ENCODE measurements around the gene TSHZ3.

DNA sequence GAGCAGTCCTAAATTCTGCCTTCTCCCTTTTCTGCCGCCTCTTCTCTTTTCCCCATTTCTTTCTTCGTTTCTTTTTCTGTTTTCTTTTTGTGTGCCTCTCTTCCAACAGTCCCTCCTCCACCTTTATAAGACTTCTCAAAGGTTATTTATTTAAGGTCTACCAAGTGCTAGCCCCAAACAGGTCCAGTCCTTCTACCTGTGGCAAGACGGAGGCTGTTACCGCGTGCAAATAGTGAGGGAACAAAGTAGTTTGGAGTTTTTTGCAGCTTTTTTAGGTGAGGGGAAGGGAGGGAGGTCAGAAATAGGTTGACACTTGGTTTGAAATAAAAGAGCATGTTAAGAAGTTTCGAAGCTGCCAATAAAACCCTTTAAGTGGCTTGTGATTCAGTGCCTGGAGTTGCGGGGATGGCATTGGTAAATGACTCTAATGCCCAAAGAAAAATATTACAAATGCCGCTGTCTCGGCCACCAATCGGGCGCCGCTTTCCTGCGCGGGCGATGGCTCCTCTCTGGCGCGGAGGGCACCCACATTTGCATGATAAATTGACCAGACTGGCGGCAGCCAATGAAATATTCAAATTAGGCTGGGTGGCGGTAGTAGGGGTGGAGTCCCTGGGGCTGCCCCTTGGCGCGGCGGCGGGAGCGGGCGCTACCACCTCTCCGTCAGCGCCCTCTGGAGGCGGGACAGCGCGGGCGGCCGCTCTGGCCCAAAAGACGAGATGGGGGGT lies 7.5 kb upstream of the TSHZ3 start:
- no peak for TF ChIP-seq EZH2 (IDR thresholded peaks at IDR 0.05; ENCODE audit: borderline replicate concordance, insufficient read depth, low read length, poor library complexity, severe bottlenecking)
- TF ChIP-seq, protein P1, sequence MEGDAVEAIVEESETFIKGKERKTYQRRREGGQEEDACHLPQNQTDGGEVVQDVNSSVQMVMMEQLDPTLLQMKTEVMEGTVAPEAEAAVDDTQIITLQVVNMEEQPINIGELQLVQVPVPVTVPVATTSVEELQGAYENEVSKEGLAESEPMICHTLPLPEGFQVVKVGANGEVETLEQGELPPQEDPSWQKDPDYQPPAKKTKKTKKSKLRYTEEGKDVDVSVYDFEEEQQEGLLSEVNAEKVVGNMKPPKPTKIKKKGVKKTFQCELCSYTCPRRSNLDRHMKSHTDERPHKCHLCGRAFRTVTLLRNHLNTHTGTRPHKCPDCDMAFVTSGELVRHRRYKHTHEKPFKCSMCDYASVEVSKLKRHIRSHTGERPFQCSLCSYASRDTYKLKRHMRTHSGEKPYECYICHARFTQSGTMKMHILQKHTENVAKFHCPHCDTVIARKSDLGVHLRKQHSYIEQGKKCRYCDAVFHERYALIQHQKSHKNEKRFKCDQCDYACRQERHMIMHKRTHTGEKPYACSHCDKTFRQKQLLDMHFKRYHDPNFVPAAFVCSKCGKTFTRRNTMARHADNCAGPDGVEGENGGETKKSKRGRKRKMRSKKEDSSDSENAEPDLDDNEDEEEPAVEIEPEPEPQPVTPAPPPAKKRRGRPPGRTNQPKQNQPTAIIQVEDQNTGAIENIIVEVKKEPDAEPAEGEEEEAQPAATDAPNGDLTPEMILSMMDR (IDR thresholded peaks at IDR 0.05; ENCODE audit: poor library complexity, severe bottlenecking), result no peak
- TF ChIP-seq, protein P2, sequence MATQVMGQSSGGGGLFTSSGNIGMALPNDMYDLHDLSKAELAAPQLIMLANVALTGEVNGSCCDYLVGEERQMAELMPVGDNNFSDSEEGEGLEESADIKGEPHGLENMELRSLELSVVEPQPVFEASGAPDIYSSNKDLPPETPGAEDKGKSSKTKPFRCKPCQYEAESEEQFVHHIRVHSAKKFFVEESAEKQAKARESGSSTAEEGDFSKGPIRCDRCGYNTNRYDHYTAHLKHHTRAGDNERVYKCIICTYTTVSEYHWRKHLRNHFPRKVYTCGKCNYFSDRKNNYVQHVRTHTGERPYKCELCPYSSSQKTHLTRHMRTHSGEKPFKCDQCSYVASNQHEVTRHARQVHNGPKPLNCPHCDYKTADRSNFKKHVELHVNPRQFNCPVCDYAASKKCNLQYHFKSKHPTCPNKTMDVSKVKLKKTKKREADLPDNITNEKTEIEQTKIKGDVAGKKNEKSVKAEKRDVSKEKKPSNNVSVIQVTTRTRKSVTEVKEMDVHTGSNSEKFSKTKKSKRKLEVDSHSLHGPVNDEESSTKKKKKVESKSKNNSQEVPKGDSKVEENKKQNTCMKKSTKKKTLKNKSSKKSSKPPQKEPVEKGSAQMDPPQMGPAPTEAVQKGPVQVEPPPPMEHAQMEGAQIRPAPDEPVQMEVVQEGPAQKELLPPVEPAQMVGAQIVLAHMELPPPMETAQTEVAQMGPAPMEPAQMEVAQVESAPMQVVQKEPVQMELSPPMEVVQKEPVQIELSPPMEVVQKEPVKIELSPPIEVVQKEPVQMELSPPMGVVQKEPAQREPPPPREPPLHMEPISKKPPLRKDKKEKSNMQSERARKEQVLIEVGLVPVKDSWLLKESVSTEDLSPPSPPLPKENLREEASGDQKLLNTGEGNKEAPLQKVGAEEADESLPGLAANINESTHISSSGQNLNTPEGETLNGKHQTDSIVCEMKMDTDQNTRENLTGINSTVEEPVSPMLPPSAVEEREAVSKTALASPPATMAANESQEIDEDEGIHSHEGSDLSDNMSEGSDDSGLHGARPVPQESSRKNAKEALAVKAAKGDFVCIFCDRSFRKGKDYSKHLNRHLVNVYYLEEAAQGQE (IDR thresholded peaks at IDR 0.05; ENCODE audit: borderline replicate concordance), result no peak
- TF ChIP-seq POLR2AphosphoS5 (IDR thresholded peaks at IDR 0.05), result no peak
- TF ChIP-seq TAF1 (IDR thresholded peaks at IDR 0.05; ENCODE audit: low read depth), result no peak
- no peak for TF ChIP-seq RAD21 (conservative IDR thresholded peaks at IDR 0.05)
- TF ChIP-seq EP300 (conservative IDR thresholded peaks at IDR 0.05; ENCODE audit: poor library complexity, severe bottlenecking), result no peak
- TF ChIP-seq SMC3 (conservative IDR thresholded peaks at IDR 0.05; ENCODE audit: poor library complexity), result no peak
- no peak for TF ChIP-seq MXI1 (conservative IDR thresholded peaks at IDR 0.05; ENCODE audit: poor library complexity, severe bottlenecking)
